ENCODE measurements around the gene SCN7A. TPM values are rescaled to one million over a fixed set of nuclear protein-coding genes. Genes with fewer than 3 reads are reported as not detected.

SCN7A gene
- total RNA-seq, 1 donor from 2014 or later: not detected

GRCh38 chr2:166406374-166406773 is 87.7 kb downstream of the SCN7A start:
- ChIA-PET POLR2A (no interaction called here), CTCF (no interaction called here)
- no peak for DNase-seq
- Mint-ChIP-seq H3K4me1 (no peaks in the 10 kb centered on the region), H3K9me3 (no peaks in the 10 kb centered on the region), H3K27ac (no peak overlapping the region), H3K36me3 (ENCODE audit: low read depth) (no peaks in the 10 kb centered on the region), H3K27me3 (no peaks in the 10 kb centered on the region), H3K4me3 (no peak overlapping the region)
- ATAC-seq (ENCODE audit: low read depth): no peak
- TF ChIP-seq CTCF (IDR thresholded peaks at IDR 0.05): no peak
- intact Hi-C loops (cut with micrococcal nuclease): no loop called here

- no peak for DNase-seq
- Mint-ChIP-seq H3K9me3 (peaks cover under 1% of the 10 kb centered on the region), H3K4me3 (no peak overlapping the region), H3K27me3 (no peaks in the 10 kb centered on the region), H3K36me3 (ENCODE audit: low read depth) (no peaks in the 10 kb centered on the region), H3K27ac (no peak overlapping the region), H3K4me1 (no peaks in the 10 kb centered on the region)
- ChIA-PET POLR2A (no interaction called here), CTCF (no interaction called here)
- no peak for ATAC-seq (ENCODE audit: low read depth)
- intact Hi-C loops (cut with micrococcal nuclease): no loop called here
- no peak for TF ChIP-seq CTCF (IDR thresholded peaks at IDR 0.05)
Observed at GRCh38 chr2:166405569-166405926, 88.5 kb downstream of the SCN7A start.

GRCh38 chr2:166404831-166405568 is 89.0 kb downstream of the SCN7A start:
- intact Hi-C loops (cut with micrococcal nuclease): no loop called here
- Mint-ChIP-seq H3K27me3 (no peaks in the 10 kb centered on the region), H3K4me3 (no peak overlapping the region), H3K27ac (no peak overlapping the region), H3K4me1 (no peaks in the 10 kb centered on the region), H3K9me3 (peaks cover 2% of the 10 kb centered on the region), H3K36me3 (ENCODE audit: low read depth) (no peaks in the 10 kb centered on the region)
- ATAC-seq (ENCODE audit: low read depth) (no peak), DNase-seq (no peak)
- CTCF ChIA-PET: no interaction called here
- TF ChIP-seq CTCF (IDR thresholded peaks at IDR 0.05): no peak
- POLR2A ChIA-PET: no interaction called here

GRCh38 chr2:166394245-166394644 is 99.8 kb downstream of the SCN7A start:
- no peak for TF ChIP-seq CTCF (IDR thresholded peaks at IDR 0.05)
- DNase-seq: no peak
- H3K4me3 Mint-ChIP-seq: no peak overlapping the region
- no peaks in the 10 kb centered on the region for H3K4me1 Mint-ChIP-seq
- ChIA-PET POLR2A (no interaction called here), CTCF (no interaction called here)
- no peak overlapping the region for H3K27ac Mint-ChIP-seq
- no peaks in the 10 kb centered on the region for H3K27me3 Mint-ChIP-seq
- H3K9me3 Mint-ChIP-seq: no peaks in the 10 kb centered on the region
- H3K36me3 Mint-ChIP-seq (ENCODE audit: low read depth): no peaks in the 10 kb centered on the region
- no peak for ATAC-seq (ENCODE audit: low read depth)
- intact Hi-C loops (cut with micrococcal nuclease): no loop called here

- Mint-ChIP-seq H3K36me3 (ENCODE audit: low read depth) (no peaks in the 10 kb centered on the region), H3K4me3 (no peak overlapping the region), H3K9me3 (no peaks in the 10 kb centered on the region), H3K27ac (no peak overlapping the region), H3K27me3 (no peaks in the 10 kb centered on the region), H3K4me1 (no peaks in the 10 kb centered on the region)
- intact Hi-C loops (cut with micrococcal nuclease): no loop called here
- ChIA-PET CTCF (no interaction called here), POLR2A (no interaction called here)
- ATAC-seq (ENCODE audit: low read depth) (no peak), DNase-seq (no peak)
- no peak for TF ChIP-seq CTCF (IDR thresholded peaks at IDR 0.05)
Observed at GRCh38 chr2:166393008-166393407, 101.0 kb downstream of the SCN7A start.

Data from activated B cell treated with CpG ODN at 0.5 μM for 24 hours (primary cell).